ENCODE data around the gene DPYD. TPM values are rescaled to one million over a fixed set of nuclear protein-coding genes. Genes with fewer than 3 reads are reported as not detected.

Gene DPYD
- polyA plus RNA-seq, 1 donor, result 32.5 TPM

DNA sequence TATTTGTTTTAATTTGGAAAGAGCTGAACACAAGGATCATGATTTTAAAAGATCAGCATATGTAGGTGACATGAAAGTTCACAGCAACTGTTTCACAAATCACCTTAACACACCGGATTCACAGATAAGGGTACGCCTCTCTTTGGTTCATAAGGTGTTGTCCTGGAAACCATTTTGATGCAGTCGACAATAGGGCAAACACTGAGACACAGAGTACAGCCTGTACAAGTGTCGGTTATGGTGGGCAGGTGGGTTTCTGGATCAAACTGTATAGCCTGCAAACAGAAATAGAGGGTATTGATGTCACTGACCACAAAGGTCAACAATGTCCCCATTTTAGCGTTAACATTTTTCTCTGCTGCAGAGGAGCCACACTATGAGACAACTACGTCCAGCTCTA, 842.0 kb downstream of the DPYD start:
- WGBS (ENCODE audit: insufficient coverage, low lambda C conversion rate), result 100% methylated on average over 1 of the region's 6 CpGs
- no peaks in the 10 kb centered on the region for H3K36me3 ChIP-seq (ENCODE audit: control insufficient read depth, insufficient read depth, low read length)
- H3K4me1 ChIP-seq (ENCODE audit: control insufficient read depth, insufficient read depth, low read length), result no peaks in the 10 kb centered on the region
- H3K27me3 ChIP-seq (ENCODE audit: control insufficient read depth, insufficient read depth, low read length), result no peaks in the 10 kb centered on the region
- no peaks in the 10 kb centered on the region for H3K9me3 ChIP-seq (ENCODE audit: control insufficient read depth, low read depth, low read length)
- H3K27ac ChIP-seq (ENCODE audit: low read length), result no peak overlapping the region
- DNase-seq, result no peak
- H3K4me3 ChIP-seq (ENCODE audit: low read length), result no peak overlapping the region

DNA sequence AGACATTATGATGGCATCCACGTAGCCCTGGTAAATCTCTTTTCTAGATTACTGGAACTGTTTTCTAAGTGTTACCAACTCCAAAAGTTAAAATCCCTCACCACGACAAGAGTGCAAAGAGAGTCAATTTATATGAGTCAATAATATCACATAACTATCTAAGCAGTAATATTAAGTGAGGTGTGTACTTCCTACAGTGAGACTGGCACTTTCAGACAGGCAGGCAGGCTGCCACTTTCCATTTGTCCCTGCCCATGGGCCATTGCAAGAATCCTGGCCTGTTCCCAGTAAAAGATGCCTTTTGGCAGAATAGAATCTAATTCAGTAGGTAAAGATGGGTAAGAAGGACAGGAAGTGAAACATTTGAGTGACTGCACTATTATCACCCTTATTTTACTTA, 843.6 kb downstream of the DPYD start:
- Histone ChIP-seq H3K4me1 (ENCODE audit: control insufficient read depth, insufficient read depth, low read length) (no peaks in the 10 kb centered on the region), H3K27me3 (ENCODE audit: control insufficient read depth, insufficient read depth, low read length) (no peaks in the 10 kb centered on the region), H3K4me3 (ENCODE audit: low read length) (no peak overlapping the region), H3K9me3 (ENCODE audit: control insufficient read depth, low read depth, low read length) (no peaks in the 10 kb centered on the region), H3K27ac (ENCODE audit: low read length) (no peak overlapping the region), H3K36me3 (ENCODE audit: control insufficient read depth, insufficient read depth, low read length) (no peaks in the 10 kb centered on the region)
- WGBS (ENCODE audit: insufficient coverage, low lambda C conversion rate), result no CpG with 5 or more reads among the region's 2 CpGs
- no peak for DNase-seq

DNA sequence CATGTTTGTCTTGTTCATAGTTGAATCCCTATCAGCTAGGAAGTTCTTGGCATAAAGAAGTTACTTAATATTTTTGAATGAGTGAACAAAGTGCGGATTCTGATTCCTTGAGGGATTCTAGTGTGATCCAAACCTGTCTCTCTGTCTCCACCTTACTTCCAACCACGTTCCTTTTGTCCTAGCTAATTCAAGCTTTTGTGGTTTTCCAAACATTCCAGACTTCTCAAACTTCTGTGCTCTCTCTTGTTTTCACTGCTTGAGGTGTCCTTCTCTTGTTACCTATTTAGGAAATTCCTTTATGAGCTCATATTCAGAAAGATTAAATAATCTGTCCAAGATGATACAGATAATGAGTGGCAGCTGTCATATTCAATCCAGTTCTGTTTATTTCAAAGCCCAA, 846.1 kb downstream of the DPYD start:
- WGBS (ENCODE audit: insufficient coverage, low lambda C conversion rate), result 83% methylated on average over 2 of the region's 2 CpGs
- no peak overlapping the region for H3K27ac ChIP-seq (ENCODE audit: low read length)
- no peaks in the 10 kb centered on the region for H3K36me3 ChIP-seq (ENCODE audit: control insufficient read depth, insufficient read depth, low read length)
- no peak overlapping the region for H3K4me3 ChIP-seq (ENCODE audit: low read length)
- no peak for DNase-seq
- H3K27me3 ChIP-seq (ENCODE audit: control insufficient read depth, insufficient read depth, low read length), result no peaks in the 10 kb centered on the region
- H3K4me1 ChIP-seq (ENCODE audit: control insufficient read depth, insufficient read depth, low read length), result no peaks in the 10 kb centered on the region
- H3K9me3 ChIP-seq (ENCODE audit: control insufficient read depth, low read depth, low read length), result no peaks in the 10 kb centered on the region

DNA sequence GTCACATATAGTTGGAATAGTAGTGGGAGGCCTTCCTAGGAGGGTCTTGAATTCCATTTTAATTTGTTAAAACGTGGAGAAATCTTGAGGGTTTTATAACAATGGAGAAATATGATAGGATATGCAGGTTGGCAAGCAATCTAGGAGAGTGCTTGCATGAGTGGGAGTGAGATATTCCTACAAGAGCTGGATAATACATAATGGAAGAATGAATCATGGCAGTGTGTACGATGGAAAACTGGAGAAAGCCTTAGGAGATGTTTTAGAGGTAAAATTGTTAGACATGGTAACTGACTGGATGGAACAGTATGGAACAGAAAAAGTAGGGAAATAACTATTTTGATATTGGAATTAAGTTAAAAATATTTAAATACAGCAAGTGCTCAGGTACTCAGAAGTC, 846.9 kb downstream of the DPYD start:
- Histone ChIP-seq H3K27me3 (ENCODE audit: control insufficient read depth, insufficient read depth, low read length) (no peaks in the 10 kb centered on the region), H3K4me1 (ENCODE audit: control insufficient read depth, insufficient read depth, low read length) (no peaks in the 10 kb centered on the region), H3K36me3 (ENCODE audit: control insufficient read depth, insufficient read depth, low read length) (no peaks in the 10 kb centered on the region), H3K9me3 (ENCODE audit: control insufficient read depth, low read depth, low read length) (no peaks in the 10 kb centered on the region), H3K27ac (ENCODE audit: low read length) (no peak overlapping the region), H3K4me3 (ENCODE audit: low read length) (no peak overlapping the region)
- WGBS (ENCODE audit: insufficient coverage, low lambda C conversion rate), result 91% methylated on average over 2 of the region's 2 CpGs
- no peak for DNase-seq

DNA sequence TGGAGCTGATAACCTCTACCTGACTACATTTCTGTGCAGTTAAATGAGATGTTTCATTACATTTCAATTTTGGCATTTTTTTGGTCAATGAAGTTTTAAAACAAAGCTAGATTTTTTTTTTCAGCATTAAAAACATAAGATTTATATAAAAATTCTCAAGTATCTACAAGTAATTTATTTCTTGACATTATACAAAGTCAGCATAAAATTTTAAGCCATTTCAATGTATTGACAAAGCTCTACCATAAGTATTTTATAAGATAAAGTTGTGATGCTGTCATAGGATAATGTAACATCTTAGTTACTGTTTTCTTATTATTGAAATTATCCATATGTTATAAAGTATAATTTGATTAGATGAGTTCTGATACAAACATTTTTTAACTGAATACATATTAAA, 847.7 kb downstream of the DPYD start:
- no peak for DNase-seq
- Histone ChIP-seq H3K4me1 (ENCODE audit: control insufficient read depth, insufficient read depth, low read length) (no peaks in the 10 kb centered on the region), H3K9me3 (ENCODE audit: control insufficient read depth, low read depth, low read length) (no peaks in the 10 kb centered on the region), H3K4me3 (ENCODE audit: low read length) (no peak overlapping the region), H3K27me3 (ENCODE audit: control insufficient read depth, insufficient read depth, low read length) (no peaks in the 10 kb centered on the region), H3K27ac (ENCODE audit: low read length) (no peak overlapping the region), H3K36me3 (ENCODE audit: control insufficient read depth, insufficient read depth, low read length) (no peaks in the 10 kb centered on the region)

GRCh38 chr1:97071173-97071572, 849.7 kb downstream of the DPYD start:
- no peak overlapping the region for H3K4me3 ChIP-seq (ENCODE audit: low read length)
- H3K9me3 ChIP-seq (ENCODE audit: control insufficient read depth, low read depth, low read length), result no peaks in the 10 kb centered on the region
- no peaks in the 10 kb centered on the region for H3K4me1 ChIP-seq (ENCODE audit: control insufficient read depth, insufficient read depth, low read length)
- no peaks in the 10 kb centered on the region for H3K36me3 ChIP-seq (ENCODE audit: control insufficient read depth, insufficient read depth, low read length)
- 100% methylated on average over 1 of the region's 3 CpGs for WGBS (ENCODE audit: insufficient coverage, low lambda C conversion rate)
- no peak for DNase-seq
- H3K27me3 ChIP-seq (ENCODE audit: control insufficient read depth, insufficient read depth, low read length), result no peaks in the 10 kb centered on the region
- no peak overlapping the region for H3K27ac ChIP-seq (ENCODE audit: low read length)

- Histone ChIP-seq H3K27ac (ENCODE audit: low read length) (no peak overlapping the region), H3K36me3 (ENCODE audit: control insufficient read depth, insufficient read depth, low read length) (no peaks in the 10 kb centered on the region), H3K4me1 (ENCODE audit: control insufficient read depth, insufficient read depth, low read length) (no peaks in the 10 kb centered on the region), H3K27me3 (ENCODE audit: control insufficient read depth, insufficient read depth, low read length) (no peaks in the 10 kb centered on the region), H3K4me3 (ENCODE audit: low read length) (no peak overlapping the region), H3K9me3 (ENCODE audit: control insufficient read depth, low read depth, low read length) (no peaks in the 10 kb centered on the region)
- DNase-seq, result no peak
- WGBS (ENCODE audit: insufficient coverage, low lambda C conversion rate), result 87% methylated on average over 4 of the region's 4 CpGs
Observed at GRCh38 chr1:97070376-97070775, 850.5 kb downstream of the DPYD start.

DNA sequence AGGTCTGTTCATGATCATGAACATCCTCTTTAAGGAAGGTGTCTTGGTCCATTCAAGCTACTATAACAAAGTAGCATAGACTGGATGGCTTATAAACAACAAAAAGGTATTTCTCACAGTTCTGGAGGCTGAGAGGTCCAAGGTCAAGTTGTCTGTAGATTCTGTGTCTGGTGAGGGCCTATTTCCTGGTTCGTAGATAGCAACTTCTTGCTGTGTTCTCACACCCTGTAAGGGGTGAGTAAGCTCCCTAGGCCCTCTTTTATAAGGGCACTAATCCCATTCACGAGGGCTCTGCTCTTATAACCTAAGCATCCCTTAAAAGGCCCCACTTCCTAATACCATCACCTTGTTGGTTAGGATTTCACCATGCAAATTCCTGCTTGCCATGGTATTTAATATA, 851.5 kb downstream of the DPYD start:
- no peak overlapping the region for H3K4me3 ChIP-seq (ENCODE audit: low read length)
- no peaks in the 10 kb centered on the region for H3K36me3 ChIP-seq (ENCODE audit: control insufficient read depth, insufficient read depth, low read length)
- no peaks in the 10 kb centered on the region for H3K4me1 ChIP-seq (ENCODE audit: control insufficient read depth, insufficient read depth, low read length)
- no peaks in the 10 kb centered on the region for H3K27me3 ChIP-seq (ENCODE audit: control insufficient read depth, insufficient read depth, low read length)
- DNase-seq, result no peak
- H3K9me3 ChIP-seq (ENCODE audit: control insufficient read depth, low read depth, low read length), result no peaks in the 10 kb centered on the region
- H3K27ac ChIP-seq (ENCODE audit: low read length), result no peak overlapping the region
- WGBS (ENCODE audit: insufficient coverage, low lambda C conversion rate), result 100% methylated on average over 1 of the region's 2 CpGs

- Histone ChIP-seq H3K27ac (ENCODE audit: low read length) (no peak overlapping the region), H3K4me3 (ENCODE audit: low read length) (no peak overlapping the region), H3K27me3 (ENCODE audit: control insufficient read depth, insufficient read depth, low read length) (no peaks in the 10 kb centered on the region), H3K4me1 (ENCODE audit: control insufficient read depth, insufficient read depth, low read length) (no peaks in the 10 kb centered on the region), H3K36me3 (ENCODE audit: control insufficient read depth, insufficient read depth, low read length) (no peaks in the 10 kb centered on the region), H3K9me3 (ENCODE audit: control insufficient read depth, low read depth, low read length) (no peaks in the 10 kb centered on the region)
- DNase-seq, result no peak
Observed at GRCh38 chr1:97066860-97067259, 854.0 kb downstream of the DPYD start.

GRCh38 chr1:97063532-97063931, 857.3 kb downstream of the DPYD start:
- no peak for DNase-seq

GRCh38 chr1:97061604-97062003, 859.2 kb downstream of the DPYD start:
- no peak overlapping the region for H3K4me3 ChIP-seq (ENCODE audit: low read length)
- no CpG with 5 or more reads among the region's 2 CpGs for WGBS (ENCODE audit: insufficient coverage, low lambda C conversion rate)
- H3K27ac ChIP-seq (ENCODE audit: low read length), result no peak overlapping the region
- H3K4me1 ChIP-seq (ENCODE audit: control insufficient read depth, insufficient read depth, low read length), result no peaks in the 10 kb centered on the region
- no peaks in the 10 kb centered on the region for H3K27me3 ChIP-seq (ENCODE audit: control insufficient read depth, insufficient read depth, low read length)
- no peak for DNase-seq
- H3K9me3 ChIP-seq (ENCODE audit: control insufficient read depth, low read depth, low read length), result peaks cover 4% of the 10 kb centered on the region
- H3K36me3 ChIP-seq (ENCODE audit: control insufficient read depth, insufficient read depth, low read length), result no peaks in the 10 kb centered on the region

More at GRCh38 chr1:97063532-97063931, 857.3 kb downstream of the DPYD start:
- no peak overlapping the region for H3K27ac ChIP-seq (ENCODE audit: low read length)
- no peaks in the 10 kb centered on the region for H3K4me1 ChIP-seq (ENCODE audit: control insufficient read depth, insufficient read depth, low read length)
- no peaks in the 10 kb centered on the region for H3K36me3 ChIP-seq (ENCODE audit: control insufficient read depth, insufficient read depth, low read length)
- H3K27me3 ChIP-seq (ENCODE audit: control insufficient read depth, insufficient read depth, low read length), result no peaks in the 10 kb centered on the region
- no peak overlapping the region for H3K4me3 ChIP-seq (ENCODE audit: low read length)
- no peaks in the 10 kb centered on the region for H3K9me3 ChIP-seq (ENCODE audit: control insufficient read depth, low read depth, low read length)

Measured in large intestine (tissue), 3 donors.